Neural crest cell (in vitro differentiated cells): ENCODE results near the gene VWC2L. TPM values are rescaled to one million over a fixed set of nuclear protein-coding genes. Genes with fewer than 3 reads are reported as not detected.

Source experiments
- DNase-seq: peaks from one replicate; pipeline ENCODE4 v3.0.0; 2021; ENCODE audit warnings: low read depth, mixed read lengths, low spot score
- H3K27ac Mint-ChIP-seq: one replicate; pipeline ENCODE4 v1.8.0; 2021; ENCODE audit warnings: mild to moderate bottlenecking, mixed read lengths; ENCODE audit not compliant: unreplicated experiment
- H3K27me3 Mint-ChIP-seq: 2 replicates; pipeline ENCODE4 v1.8.0; 2021; ENCODE audit warnings: low read depth, mild to moderate bottlenecking, mixed read lengths
- H3K36me3 Mint-ChIP-seq: 2 replicates; pipeline ENCODE4 v1.8.0; 2021; ENCODE audit warnings: low read depth, mild to moderate bottlenecking, mixed read lengths
- H3K4me1 Mint-ChIP-seq: 2 replicates; pipeline ENCODE4 v1.8.0; 2021; ENCODE audit warnings: mixed read lengths
- H3K4me3 Mint-ChIP-seq: one replicate; pipeline ENCODE4 v1.8.0; 2021; ENCODE audit warnings: mild to moderate bottlenecking, mixed read lengths
- H3K9me3 Mint-ChIP-seq: 2 replicates; pipeline ENCODE4 v1.8.0; 2021; ENCODE audit warnings: mixed read lengths
- total RNA-seq: library from RNA; stranded (reverse); gene quantifications from 2 replicates; pipeline ENCODE4 v1.2.1, GENCODE V29; 2021
- TF ChIP-seq, protein P1 (sequence below): fragments of 200-600 bp; sonication (generic); conservative IDR thresholded peaks from 2 replicates; pipeline ENCODE4 v1.5.0; 2021; ENCODE audit warnings: antibody characterized with exemption, mild to moderate bottlenecking

The VWC2L gene
- total RNA-seq, 1 donor from 2014 or later: 0.23 TPM

DNA sequence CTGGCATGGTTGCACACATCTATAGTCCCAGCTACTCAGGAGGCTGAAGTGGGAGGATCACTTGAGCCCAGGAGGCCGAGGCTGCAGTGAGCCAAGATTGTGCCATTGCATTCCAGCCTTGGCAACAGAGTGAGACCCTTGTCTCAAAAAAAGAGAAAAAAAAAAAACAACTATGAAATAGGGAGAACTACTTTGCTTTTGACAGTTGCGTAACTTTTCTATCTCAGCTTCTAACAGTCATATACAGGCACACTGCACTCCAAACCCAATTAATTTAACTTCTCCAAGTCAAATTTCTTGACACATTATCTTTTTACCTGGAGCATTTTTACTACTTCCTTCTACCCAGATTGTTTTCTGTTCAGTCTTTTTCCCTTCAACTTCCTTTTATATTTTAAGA lies 24.1 kb upstream of the VWC2L start:
- Mint-ChIP-seq H3K9me3 (no peaks in the 10 kb centered on the region), H3K4me1 (no peaks in the 10 kb centered on the region), H3K4me3 (no peak overlapping the region), H3K36me3 (no peaks in the 10 kb centered on the region), H3K27me3 (no peaks in the 10 kb centered on the region), H3K27ac (no peak overlapping the region)
- TF ChIP-seq, protein P1, sequence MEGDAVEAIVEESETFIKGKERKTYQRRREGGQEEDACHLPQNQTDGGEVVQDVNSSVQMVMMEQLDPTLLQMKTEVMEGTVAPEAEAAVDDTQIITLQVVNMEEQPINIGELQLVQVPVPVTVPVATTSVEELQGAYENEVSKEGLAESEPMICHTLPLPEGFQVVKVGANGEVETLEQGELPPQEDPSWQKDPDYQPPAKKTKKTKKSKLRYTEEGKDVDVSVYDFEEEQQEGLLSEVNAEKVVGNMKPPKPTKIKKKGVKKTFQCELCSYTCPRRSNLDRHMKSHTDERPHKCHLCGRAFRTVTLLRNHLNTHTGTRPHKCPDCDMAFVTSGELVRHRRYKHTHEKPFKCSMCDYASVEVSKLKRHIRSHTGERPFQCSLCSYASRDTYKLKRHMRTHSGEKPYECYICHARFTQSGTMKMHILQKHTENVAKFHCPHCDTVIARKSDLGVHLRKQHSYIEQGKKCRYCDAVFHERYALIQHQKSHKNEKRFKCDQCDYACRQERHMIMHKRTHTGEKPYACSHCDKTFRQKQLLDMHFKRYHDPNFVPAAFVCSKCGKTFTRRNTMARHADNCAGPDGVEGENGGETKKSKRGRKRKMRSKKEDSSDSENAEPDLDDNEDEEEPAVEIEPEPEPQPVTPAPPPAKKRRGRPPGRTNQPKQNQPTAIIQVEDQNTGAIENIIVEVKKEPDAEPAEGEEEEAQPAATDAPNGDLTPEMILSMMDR: no peak
- DNase-seq: no peak

DNA sequence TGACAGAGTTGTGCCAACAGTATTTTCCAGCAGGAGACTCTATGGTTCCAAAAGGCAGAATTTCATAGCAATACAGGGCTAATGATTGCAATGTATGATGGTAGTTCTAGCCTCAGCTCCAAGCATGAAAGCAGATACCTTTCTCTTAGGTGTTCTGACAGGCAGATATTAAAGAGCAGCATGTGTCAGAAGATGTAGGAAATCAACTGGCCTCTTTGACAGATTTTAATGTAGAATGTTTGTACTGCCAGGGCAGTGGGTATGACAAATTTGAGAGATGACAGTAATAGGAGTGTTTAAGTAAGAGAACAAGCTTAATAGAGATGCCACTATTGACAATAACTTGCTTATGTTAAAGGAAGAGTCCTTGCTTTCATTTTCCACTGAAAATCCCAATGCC lies 21.5 kb upstream of the VWC2L start:
- Mint-ChIP-seq H3K27ac (no peak overlapping the region), H3K9me3 (no peaks in the 10 kb centered on the region), H3K4me1 (no peaks in the 10 kb centered on the region), H3K27me3 (no peaks in the 10 kb centered on the region), H3K4me3 (no peak overlapping the region), H3K36me3 (no peaks in the 10 kb centered on the region)
- TF ChIP-seq, protein P1: no peak
- no peak for DNase-seq

DNA sequence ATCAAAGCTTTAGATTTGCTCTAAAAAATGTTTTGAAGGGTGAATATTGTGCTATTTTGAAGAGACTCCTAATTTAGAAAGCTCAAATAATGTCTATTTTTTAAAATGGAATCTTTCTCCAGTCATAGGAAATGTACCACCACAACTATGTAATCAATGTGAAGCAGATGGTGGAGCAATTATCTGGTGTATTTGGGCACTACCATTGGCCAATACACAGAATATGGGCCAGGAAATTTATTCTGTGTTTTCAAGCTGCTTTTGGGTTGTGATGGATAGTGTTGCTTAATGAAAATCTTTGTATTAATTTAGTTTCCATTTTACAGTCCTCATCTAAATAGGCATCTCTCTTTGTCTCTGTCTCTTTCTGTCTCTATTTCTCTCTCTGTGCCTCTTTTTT lies 17.1 kb upstream of the VWC2L start:
- no peaks in the 10 kb centered on the region for H3K36me3 Mint-ChIP-seq
- H3K27me3 Mint-ChIP-seq: no peaks in the 10 kb centered on the region
- H3K9me3 Mint-ChIP-seq: no peaks in the 10 kb centered on the region
- DNase-seq: no peak
- no peak overlapping the region for H3K27ac Mint-ChIP-seq
- no peak overlapping the region for H3K4me3 Mint-ChIP-seq
- TF ChIP-seq, protein P1: no peak
- H3K4me1 Mint-ChIP-seq: no peaks in the 10 kb centered on the region

DNA sequence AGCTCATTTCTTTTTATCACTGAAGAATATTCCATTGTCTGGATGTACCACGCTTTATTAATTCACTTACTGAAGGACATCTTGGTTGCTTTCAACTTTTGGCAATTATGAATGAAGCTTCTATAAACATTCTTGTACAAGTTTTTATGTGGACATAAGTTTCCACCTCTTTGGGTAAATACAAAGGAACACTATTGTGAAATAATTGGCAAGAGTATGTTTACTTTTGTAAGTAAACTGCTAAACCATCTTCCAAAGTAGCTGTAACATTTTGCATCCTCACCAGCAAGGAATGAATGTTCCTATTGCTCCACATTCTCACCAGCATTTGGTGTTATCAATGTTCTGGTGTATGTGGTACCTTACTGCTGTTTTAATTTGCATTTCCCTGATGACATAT lies 15.8 kb upstream of the VWC2L start:
- Mint-ChIP-seq H3K27me3 (no peaks in the 10 kb centered on the region), H3K4me1 (no peaks in the 10 kb centered on the region), H3K36me3 (no peaks in the 10 kb centered on the region), H3K9me3 (no peaks in the 10 kb centered on the region), H3K4me3 (no peak overlapping the region), H3K27ac (no peak overlapping the region)
- TF ChIP-seq, protein P1: no peak
- no peak for DNase-seq

DNA sequence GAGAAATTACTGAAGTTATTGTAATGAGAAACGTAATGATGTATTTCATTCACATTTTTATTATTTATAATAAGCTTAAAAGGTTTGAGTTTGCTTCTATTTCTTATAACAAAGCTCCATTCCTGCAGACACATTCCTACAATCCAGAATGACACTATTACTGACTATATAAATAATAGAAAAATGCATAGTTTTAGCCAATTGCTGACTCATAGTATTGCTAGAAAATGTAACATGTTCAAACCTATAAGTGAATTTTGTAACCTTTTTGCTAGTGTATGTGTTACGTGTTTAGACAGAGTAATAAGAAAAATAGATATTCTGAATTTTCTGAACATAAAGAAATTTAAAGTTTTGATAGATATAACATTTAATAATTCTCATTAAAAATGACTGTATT lies 9.3 kb upstream of the VWC2L start:
- Mint-ChIP-seq H3K4me1 (no peaks in the 10 kb centered on the region), H3K36me3 (no peaks in the 10 kb centered on the region), H3K4me3 (no peak overlapping the region), H3K27me3 (no peaks in the 10 kb centered on the region), H3K9me3 (no peaks in the 10 kb centered on the region), H3K27ac (no peak overlapping the region)
- TF ChIP-seq, protein P1: no peak
- no peak for DNase-seq

DNA sequence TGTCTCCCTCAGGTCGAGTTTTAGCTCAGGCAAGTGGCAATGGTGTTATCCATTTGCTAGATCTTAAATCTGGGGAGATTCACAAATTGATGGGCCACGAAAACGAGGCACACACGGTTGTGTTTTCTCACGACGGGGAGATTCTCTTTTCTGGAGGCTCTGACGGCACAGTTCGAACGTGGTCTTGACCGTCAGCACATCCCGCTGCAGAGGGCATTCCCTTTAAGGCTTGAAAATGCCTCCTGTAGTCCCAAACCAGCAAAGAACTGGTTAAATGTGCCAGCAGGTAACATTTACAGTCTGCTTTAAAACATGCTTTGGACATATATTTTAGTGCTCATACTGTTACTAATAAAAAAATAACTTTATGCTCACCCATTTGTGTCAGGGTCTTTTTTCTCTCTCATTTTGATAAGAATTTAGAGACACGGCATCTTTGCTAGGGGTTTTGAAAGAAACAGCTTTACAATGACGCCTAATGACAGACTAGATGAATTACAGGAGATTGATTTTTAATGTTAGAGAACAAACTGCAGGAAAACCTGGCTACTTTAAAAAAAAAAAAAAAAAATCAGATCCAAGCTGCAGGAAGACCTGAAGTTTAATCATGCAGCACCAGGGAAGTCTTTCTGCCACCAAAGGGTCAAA lies 602 bp upstream of the VWC2L start:
- H3K4me1 Mint-ChIP-seq: peaks cover 5% of the 10 kb centered on the region
- no peak overlapping the region for H3K4me3 Mint-ChIP-seq
- H3K27ac Mint-ChIP-seq: no peak overlapping the region
- no peaks in the 10 kb centered on the region for H3K9me3 Mint-ChIP-seq
- H3K36me3 Mint-ChIP-seq: no peaks in the 10 kb centered on the region
- H3K27me3 Mint-ChIP-seq: peaks cover 32% of the 10 kb centered on the region
- no peak for DNase-seq
- TF ChIP-seq, protein P1: no peak
